Mammary epithelial cell (primary cell): ENCODE data around the gene CBFA2T3.

Source experiments
- EZH2 ChIP-seq: IDR thresholded peaks from 2 replicates; pipeline ENCODE4 v1.6.1; 2012; ENCODE audit warnings: low read length, inconsistent platforms, borderline replicate concordance
- TF ChIP-seq, protein P1 (sequence below), 2 donors: IDR thresholded peaks in 1 of 2; conservative IDR thresholded peaks in 1 of 2; 2 replicates each; pipeline ENCODE4 v1.5.1; 2011 to 2012; ENCODE audit warnings: inconsistent platforms in 2 of 2, low read length in 2 of 2, mild to moderate bottlenecking in 2 of 2, control low read depth in 1 of 2, low read depth in 1 of 2; ENCODE audit not compliant: insufficient read depth in 1 of 2; ENCODE audit errors: extremely low read depth in 1 of 2

- TF ChIP-seq, protein P1, sequence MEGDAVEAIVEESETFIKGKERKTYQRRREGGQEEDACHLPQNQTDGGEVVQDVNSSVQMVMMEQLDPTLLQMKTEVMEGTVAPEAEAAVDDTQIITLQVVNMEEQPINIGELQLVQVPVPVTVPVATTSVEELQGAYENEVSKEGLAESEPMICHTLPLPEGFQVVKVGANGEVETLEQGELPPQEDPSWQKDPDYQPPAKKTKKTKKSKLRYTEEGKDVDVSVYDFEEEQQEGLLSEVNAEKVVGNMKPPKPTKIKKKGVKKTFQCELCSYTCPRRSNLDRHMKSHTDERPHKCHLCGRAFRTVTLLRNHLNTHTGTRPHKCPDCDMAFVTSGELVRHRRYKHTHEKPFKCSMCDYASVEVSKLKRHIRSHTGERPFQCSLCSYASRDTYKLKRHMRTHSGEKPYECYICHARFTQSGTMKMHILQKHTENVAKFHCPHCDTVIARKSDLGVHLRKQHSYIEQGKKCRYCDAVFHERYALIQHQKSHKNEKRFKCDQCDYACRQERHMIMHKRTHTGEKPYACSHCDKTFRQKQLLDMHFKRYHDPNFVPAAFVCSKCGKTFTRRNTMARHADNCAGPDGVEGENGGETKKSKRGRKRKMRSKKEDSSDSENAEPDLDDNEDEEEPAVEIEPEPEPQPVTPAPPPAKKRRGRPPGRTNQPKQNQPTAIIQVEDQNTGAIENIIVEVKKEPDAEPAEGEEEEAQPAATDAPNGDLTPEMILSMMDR (conservative IDR thresholded peaks at IDR 0.05 in 1 of 2, IDR thresholded peaks at IDR 0.05 in 1 of 2; ENCODE audit: extremely low read depth in 1 of 2, insufficient read depth in 1 of 2, low read depth in 1 of 2, low read length in 2 of 2) = no peak
- TF ChIP-seq EZH2 = no peak
Measured at GRCh38 chr16:88835383-88835782, 141.6 kb downstream of the CBFA2T3 start.
